GM12878 (cell line): ENCODE results near the gene PTPRN2. TPM values are rescaled to one million over a fixed set of nuclear protein-coding genes. Genes with fewer than 3 reads are reported as not detected.

Source experiments
- ATAC-seq: fragments of 200-7000 bp; cut with Tn5 transposase; 3 replicates; pipeline ENCODE4 v1.9.1; 2020; ENCODE audit warnings: mild to moderate bottlenecking, moderate library complexity
- BruUV-seq: library from RNA; stranded (reverse); fragments of 400-500 nt; replicated peaks from 2 replicates; lab custom pipeline; 2021; lab: Mats Ljungman, UMichigan
- CTCF ChIA-PET: fragments of 300-600 bp; sonication (Branson Sonifier 250); formaldehyde crosslinking; extraction: SDS; loops from one replicate; lab custom pipeline; 2021; ENCODE audit warnings: inconsistent platforms; lab: Yijun Ruan, JAX
- POLR2A ChIA-PET: fragments of 350-600 bp; formaldehyde crosslinking; extraction: SDS; loops from one replicate; lab custom pipeline; 2021; ENCODE audit warnings: inconsistent platforms; lab: Charles Lee
- RAD21 ChIA-PET: fragments of 300-600 bp; sonication (Branson Sonifier 250); formaldehyde crosslinking; loops from one replicate; lab custom pipeline; 2023; ENCODE audit warnings: antibody characterized with exemption; ENCODE audit not compliant: unreplicated experiment; lab: Charles Lee
- SMC1A ChIA-PET: fragments of 300-600 bp; sonication (Branson Sonifier 250); formaldehyde crosslinking; loops from one replicate; lab custom pipeline; 2023; ENCODE audit not compliant: unreplicated experiment, uncharacterized antibody; lab: Charles Lee
- DNase-seq: peaks from one replicate; pipeline ENCODE4 v3.0.0-alpha.2; 2011; ENCODE audit warnings: low read depth, low spot score
- FAIRE-seq: peaks from 3 replicates; lab custom pipeline; 2011; peaks lifted over from hg19 to GRCh38; lab: Jason Lieb, UNC
- H2AFZ ChIP-seq: 2 replicates; pipeline ENCODE4 v1.6.0; 2011; ENCODE audit warnings: low read depth, low read length, control low read depth; ENCODE audit not compliant: control insufficient read depth
- H3K27ac ChIP-seq: 2 replicates; pipeline ENCODE4 v1.5.1; 2011; ENCODE audit warnings: control low read depth; ENCODE audit not compliant: control insufficient read depth, insufficient read depth
- H3K27me3 ChIP-seq, 2 experiments: replicated peaks in 1 of 2; 2 replicates each; pipeline versions ENCODE4 v1.6.0 to v1.6.1; 2011; ENCODE audit warnings: low read length in 1 of 2; ENCODE audit not compliant: control insufficient read depth in 2 of 2, insufficient read depth in 2 of 2
- H3K36me3 ChIP-seq, 2 experiments: 2 replicates each; pipeline ENCODE4 v1.5.1; 2011; ENCODE audit warnings: low read length in 1 of 2; ENCODE audit not compliant: control insufficient read depth in 2 of 2, insufficient read depth in 2 of 2
- H3K4me1 ChIP-seq: 2 replicates; pipeline ENCODE4 v1.6.1; 2011; ENCODE audit warnings: mild to moderate bottlenecking, low read length, moderate library complexity, mixed read lengths; ENCODE audit not compliant: control insufficient read depth, insufficient read depth
- H3K4me2 ChIP-seq: 2 replicates; pipeline ENCODE4 v1.6.0; 2011; ENCODE audit warnings: control low read depth; ENCODE audit not compliant: control insufficient read depth, insufficient read depth
- H3K4me3 ChIP-seq: fragments of 200-600 bp; sonication (generic); 2 replicates; pipeline ENCODE4 v1.5.1; 2016
- H3K79me2 ChIP-seq: 2 replicates; pipeline ENCODE4 v1.6.0; 2011; ENCODE audit warnings: low read length; ENCODE audit not compliant: control insufficient read depth, insufficient read depth
- H3K9ac ChIP-seq: 2 replicates; pipeline ENCODE4 v1.8.0; 2011; ENCODE audit warnings: low read length, control low read depth, mixed read lengths; ENCODE audit not compliant: control insufficient read depth, insufficient read depth
- H3K9me3 ChIP-seq: replicated peaks from 3 replicates; pipeline ENCODE4 v1.5.1; 2011; ENCODE audit warnings: mild to moderate bottlenecking, low read length; ENCODE audit not compliant: control insufficient read depth, insufficient read depth
- H4K20me1 ChIP-seq: 2 replicates; pipeline ENCODE4 v1.6.0; 2011; ENCODE audit not compliant: control insufficient read depth, insufficient read depth
- CEBPB ChIP-seq, 2 experiments: fragments of 150-350 bp in 1 of 2; IDR thresholded peaks; 2 replicates each; pipeline ENCODE4 v1.6.1; 2012 to 2014; ENCODE audit warnings: low read depth in 2 of 2, low read length in 2 of 2, borderline replicate concordance in 1 of 2, inconsistent platforms in 1 of 2
- CHD1 ChIP-seq: IDR thresholded peaks from 2 replicates; pipeline ENCODE4 v1.6.1; 2012; ENCODE audit warnings: low read depth, low read length, improper control_type of control experiment
- E2F4 ChIP-seq: IDR thresholded peaks from 2 replicates; pipeline ENCODE4 v1.6.1; 2012; ENCODE audit warnings: low read depth, low read length, improper control_type of control experiment
- EGR1 ChIP-seq, 2 experiments: IDR thresholded peaks; 1 replicate in 1 of 2; 2 replicates in 1 of 2; pipeline ENCODE4 v1.6.1; 2011 to 2012; ENCODE audit warnings: low read depth in 2 of 2, low read length in 2 of 2, borderline replicate concordance in 1 of 2, mild to moderate bottlenecking in 1 of 2, moderate library complexity in 1 of 2
- FOS ChIP-seq: IDR thresholded peaks from 3 replicates; pipeline ENCODE4 v1.6.1; 2011; ENCODE audit warnings: borderline replicate concordance; ENCODE audit not compliant: insufficient read length; ENCODE audit errors: extremely low read depth
- JUNB ChIP-seq: IDR thresholded peaks from 2 replicates; pipeline ENCODE4 v1.6.1; 2016; ENCODE audit warnings: antibody characterized with exemption, mild to moderate bottlenecking
- JUND ChIP-seq: IDR thresholded peaks from 2 replicates; pipeline ENCODE4 v1.6.1; 2012; ENCODE audit warnings: low read depth, mild to moderate bottlenecking, low read length, improper control_type of control experiment, moderate library complexity
- SMAD1 ChIP-seq: fragments of 450-650 bp; IDR thresholded peaks from 2 replicates; pipeline ENCODE4 v1.6.1; 2018; ENCODE audit warnings: mild to moderate bottlenecking, low read depth; ENCODE audit not compliant: partially characterized antibody
- STAT3 ChIP-seq: IDR thresholded peaks from 2 replicates; pipeline ENCODE4 v1.6.1; 2011; ENCODE audit warnings: low read depth, low read length, improper control_type of control experiment
- YY1 ChIP-seq: IDR thresholded peaks from 2 replicates; pipeline ENCODE4 v1.6.1; 2011; ENCODE audit warnings: low read depth, mild to moderate bottlenecking, low read length
- ZNF687 ChIP-seq: fragments of 450-650 bp; IDR thresholded peaks from 2 replicates; pipeline ENCODE4 v1.6.1; 2017; ENCODE audit warnings: mild to moderate bottlenecking, moderate library complexity
- ZSCAN29 ChIP-seq: fragments of 450-650 bp; IDR thresholded peaks from 2 replicates; pipeline ENCODE4 v1.6.1; 2017; ENCODE audit warnings: mild to moderate bottlenecking, moderate library complexity
- ZZZ3 ChIP-seq: IDR thresholded peaks from 2 replicates; pipeline ENCODE4 v1.6.1; 2011; ENCODE audit warnings: low read depth; ENCODE audit not compliant: control insufficient read depth, insufficient read length
- WGBS: methylation state at CpG from one replicate; pipeline ENCODE4 v1.1.6; 2016; ENCODE audit warnings: low lambda C conversion rate; ENCODE audit not compliant: insufficient replicate concordance, insufficient coverage; ENCODE audit errors: missing lambda C conversion rate; 5-methylcytosine and 5-hydroxymethylcytosine counted together
- in situ Hi-C: fragments of 300-500 bp; cut with MboI; formaldehyde crosslinking; loops from 9 replicates; pipeline ENCODE4 v1.14.3; 2018; ENCODE audit warnings: mixed read lengths
- intact Hi-C: fragments of 100-400 bp; cut with micrococcal nuclease; formaldehyde crosslinking; loops from one replicate; pipeline ENCODE4 v1.14.2; 2022; ENCODE audit not compliant: unreplicated experiment
- polyA plus RNA-seq, 11 experiments: library from polyadenylated mRNA; depleted of rRNA in 4 of 11; unstranded in 6 of 11; stranded (reverse) in 5 of 11; fragments of >200 nt; fragmentation: Nextera tagmentation in 4 of 11; fragmentation: Illumina TruSeq in 1 of 11; extraction: Ambion mirVana in 4 of 11; extraction: Trizol in 1 of 11; gene quantifications; 1 replicate in 1 of 11; 2 replicates in 10 of 11; pipeline versions ENCODE4 v1.2.1 to v1.2.3, GENCODE V29; 2011 to 2016; ENCODE audit warnings: inconsistent platforms in 2 of 11, missing spikeins in 2 of 11, low read depth in 1 of 11
- total RNA-seq, 4 experiments: library from RNA; depleted of rRNA in 3 of 4; stranded (reverse); fragments of >200 nt in 3 of 4; fragmentation: Illumina TruSeq in 1 of 4; extraction: Trizol in 1 of 4; gene quantifications; 2 replicates each; pipeline versions ENCODE4 v1.2.1 to v1.2.3, GENCODE V29; 2013 to 2021
- TF ChIP-seq, protein P1 (sequence below): fragments of 450-650 bp; IDR thresholded peaks from 2 replicates; pipeline ENCODE4 v1.6.1; 2014; ENCODE audit warnings: mild to moderate bottlenecking
- TF ChIP-seq, protein P2 (sequence below): IDR thresholded peaks from 2 replicates; pipeline ENCODE4 v1.6.1; 2011; ENCODE audit warnings: borderline replicate concordance, low read depth, mild to moderate bottlenecking, moderate library complexity, low read length; ENCODE audit not compliant: insufficient read depth, poor library complexity, severe bottlenecking
- TF ChIP-seq, protein P3 (sequence below): IDR thresholded peaks from 2 replicates; pipeline ENCODE4 v1.6.1; 2011; ENCODE audit warnings: low read depth, mild to moderate bottlenecking, low read length, moderate library complexity, borderline replicate concordance; ENCODE audit errors: extremely low read depth

PTPRN2 gene
- total and polyA plus RNA-seq, 10 of the 15 experiments (the other 5 are each of a cell fraction or from before 2014, with no cell fraction given): 5.4 TPM; not detected in 9

DNA sequence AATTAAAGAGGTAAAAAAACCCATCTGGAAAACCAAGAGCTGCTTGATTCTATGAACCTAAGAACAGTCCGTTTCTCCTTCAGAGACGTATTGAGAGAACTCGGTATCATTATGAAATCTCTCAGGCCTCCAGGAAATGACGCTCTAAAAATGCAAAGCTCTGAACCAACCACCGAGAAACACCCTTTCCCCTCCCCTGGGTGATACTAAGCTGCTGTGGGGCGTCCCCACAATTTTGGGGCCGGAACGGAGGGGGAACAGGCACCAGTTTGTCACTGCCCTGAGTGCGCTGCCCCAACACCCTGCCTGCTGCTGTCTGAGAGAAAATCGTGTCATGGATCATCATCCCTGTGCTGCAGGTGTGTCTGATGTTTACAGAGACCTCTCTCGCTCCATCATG, 741.4 kb downstream of the PTPRN2 start:
- no peak overlapping the region for H3K4me3 ChIP-seq
- no peak overlapping the region for H3K4me2 ChIP-seq
- ChIA-PET RAD21 (no interaction called here), SMC1A (no interaction called here), POLR2A (no interaction called here), CTCF (no interaction called here)
- FAIRE-seq: no peak
- DNase-seq: no peak
- no peaks in the 10 kb centered on the region; the same call in 2 of the 3 replicates for H3K9me3 ChIP-seq
- in situ Hi-C loops (no loop called here), intact Hi-C loops (no loop called here)
- no TSS peak for BruUV-seq
- no peaks in the 10 kb centered on the region for H3K4me1 ChIP-seq
- H3K9ac ChIP-seq: no peak overlapping the region
- H2AFZ ChIP-seq: no peak overlapping the region
- TF ChIP-seq STAT3: no peak
- no peak for TF ChIP-seq ZSCAN29
- no peak for TF ChIP-seq E2F4
- TF ChIP-seq, protein P1, sequence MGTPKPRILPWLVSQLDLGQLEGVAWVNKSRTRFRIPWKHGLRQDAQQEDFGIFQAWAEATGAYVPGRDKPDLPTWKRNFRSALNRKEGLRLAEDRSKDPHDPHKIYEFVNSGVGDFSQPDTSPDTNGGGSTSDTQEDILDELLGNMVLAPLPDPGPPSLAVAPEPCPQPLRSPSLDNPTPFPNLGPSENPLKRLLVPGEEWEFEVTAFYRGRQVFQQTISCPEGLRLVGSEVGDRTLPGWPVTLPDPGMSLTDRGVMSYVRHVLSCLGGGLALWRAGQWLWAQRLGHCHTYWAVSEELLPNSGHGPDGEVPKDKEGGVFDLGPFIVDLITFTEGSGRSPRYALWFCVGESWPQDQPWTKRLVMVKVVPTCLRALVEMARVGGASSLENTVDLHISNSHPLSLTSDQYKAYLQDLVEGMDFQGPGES: no peak
- TF ChIP-seq CEBPB (IDR thresholded peaks at IDR 0.05; ENCODE audit: borderline replicate concordance in 1 of 2, low read depth in 2 of 2, low read length in 2 of 2): no peak
- no peak for TF ChIP-seq ZNF687
- TF ChIP-seq ZZZ3: no peak
- no peak for TF ChIP-seq EGR1 (IDR thresholded peaks at IDR 0.05; ENCODE audit: borderline replicate concordance in 1 of 2, low read depth in 2 of 2, low read length in 2 of 2)
- TF ChIP-seq, protein P2, sequence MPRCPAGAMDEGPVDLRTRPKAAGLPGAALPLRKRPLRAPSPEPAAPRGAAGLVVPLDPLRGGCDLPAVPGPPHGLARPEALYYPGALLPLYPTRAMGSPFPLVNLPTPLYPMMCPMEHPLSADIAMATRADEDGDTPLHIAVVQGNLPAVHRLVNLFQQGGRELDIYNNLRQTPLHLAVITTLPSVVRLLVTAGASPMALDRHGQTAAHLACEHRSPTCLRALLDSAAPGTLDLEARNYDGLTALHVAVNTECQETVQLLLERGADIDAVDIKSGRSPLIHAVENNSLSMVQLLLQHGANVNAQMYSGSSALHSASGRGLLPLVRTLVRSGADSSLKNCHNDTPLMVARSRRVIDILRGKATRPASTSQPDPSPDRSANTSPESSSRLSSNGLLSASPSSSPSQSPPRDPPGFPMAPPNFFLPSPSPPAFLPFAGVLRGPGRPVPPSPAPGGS: no peak
- no peak for TF ChIP-seq FOS
- no peak for TF ChIP-seq SMAD1
- TF ChIP-seq, protein P3, sequence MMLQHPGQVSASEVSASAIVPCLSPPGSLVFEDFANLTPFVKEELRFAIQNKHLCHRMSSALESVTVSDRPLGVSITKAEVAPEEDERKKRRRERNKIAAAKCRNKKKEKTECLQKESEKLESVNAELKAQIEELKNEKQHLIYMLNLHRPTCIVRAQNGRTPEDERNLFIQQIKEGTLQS: no peak
- no peak for TF ChIP-seq YY1
- TF ChIP-seq JUND: no peak
- no peak for TF ChIP-seq JUNB
- no peak for TF ChIP-seq CHD1
- ATAC-seq: no peak
- H3K27ac ChIP-seq: no peak overlapping the region
- no peaks in the 10 kb centered on the region for H3K36me3 ChIP-seq
- no peaks in the 10 kb centered on the region for H3K79me2 ChIP-seq
- WGBS: 39% methylated on average over 11 of the region's 11 CpGs
- H3K27me3 ChIP-seq: no peaks in the 10 kb centered on the region
- no peaks in the 10 kb centered on the region for H4K20me1 ChIP-seq
